MCF 10A (cell line): Measurements from ENCODE around the gene TEX2. TPM values are rescaled to one million over a fixed set of nuclear protein-coding genes. Genes with fewer than 3 reads are reported as not detected.

ENCODE experiments used
- BruUV-seq: library from RNA; stranded (reverse); fragments of 400-500 nt; replicated peaks from 2 replicates; lab custom pipeline; 2021; lab: Mats Ljungman, UMichigan
- CTCF ChIA-PET: fragments of 300-600 bp; sonication (Branson Sonifier 250); formaldehyde crosslinking; extraction: SDS; loops from one replicate; lab custom pipeline; 2021; ENCODE audit warnings: antibody characterized with exemption, inconsistent platforms; lab: Yijun Ruan, JAX
- POLR2A ChIA-PET: fragments of 300-600, 350-650 bp; sonication (Branson Sonifier 250); formaldehyde crosslinking; extraction: SDS; loops from one replicate; lab custom pipeline; 2020; ENCODE audit warnings: antibody characterized with exemption, inconsistent platforms; lab: Yijun Ruan, JAX
- DNase-seq: peaks from one replicate; pipeline ENCODE4 v3.0.0-alpha.2; 2018; ENCODE audit not compliant: unreplicated experiment
- H3K27ac Mint-ChIP-seq: one replicate; pipeline ENCODE4 v1.8.0; 2022; ENCODE audit warnings: mild to moderate bottlenecking, low read depth, mixed read lengths; ENCODE audit not compliant: unreplicated experiment
- H3K27me3 Mint-ChIP-seq: one replicate; pipeline ENCODE4 v1.8.0; 2022; ENCODE audit warnings: mixed read lengths; ENCODE audit not compliant: insufficient read depth, unreplicated experiment
- H3K36me3 Mint-ChIP-seq: one replicate; pipeline ENCODE4 v1.8.0; 2022; ENCODE audit warnings: mild to moderate bottlenecking, moderate library complexity, mixed read lengths; ENCODE audit not compliant: insufficient read depth, unreplicated experiment
- H3K4me1 Mint-ChIP-seq: one replicate; pipeline ENCODE4 v1.8.0; 2022; ENCODE audit warnings: mixed read lengths; ENCODE audit not compliant: insufficient read depth, unreplicated experiment
- H3K4me3 Mint-ChIP-seq: one replicate; pipeline ENCODE4 v1.8.0; 2022; ENCODE audit warnings: mild to moderate bottlenecking, moderate library complexity, mixed read lengths; ENCODE audit not compliant: unreplicated experiment
- H3K9me3 Mint-ChIP-seq: one replicate; pipeline ENCODE4 v1.8.0; 2022; ENCODE audit warnings: mixed read lengths; ENCODE audit not compliant: unreplicated experiment
- intact Hi-C: fragments of 100-400 bp; cut with micrococcal nuclease; formaldehyde crosslinking; loops from 2 replicates; pipeline ENCODE4 v1.14.1; 2022
- total RNA-seq: library from RNA; stranded (reverse); gene quantifications from 2 replicates; pipeline ENCODE4 v1.2.3, GENCODE V29; 2022
- TF ChIP-seq, protein P1 (sequence below): fragments of 200-600 bp; IDR thresholded peaks from one replicate; pipeline ENCODE4 v1.8.0; 2022; ENCODE audit warnings: antibody characterized with exemption, mild to moderate bottlenecking; ENCODE audit not compliant: unreplicated experiment

The TEX2 gene
- total RNA-seq, 1 experiment from 2014 or later, result 42.2 TPM

- TF ChIP-seq, protein P1, sequence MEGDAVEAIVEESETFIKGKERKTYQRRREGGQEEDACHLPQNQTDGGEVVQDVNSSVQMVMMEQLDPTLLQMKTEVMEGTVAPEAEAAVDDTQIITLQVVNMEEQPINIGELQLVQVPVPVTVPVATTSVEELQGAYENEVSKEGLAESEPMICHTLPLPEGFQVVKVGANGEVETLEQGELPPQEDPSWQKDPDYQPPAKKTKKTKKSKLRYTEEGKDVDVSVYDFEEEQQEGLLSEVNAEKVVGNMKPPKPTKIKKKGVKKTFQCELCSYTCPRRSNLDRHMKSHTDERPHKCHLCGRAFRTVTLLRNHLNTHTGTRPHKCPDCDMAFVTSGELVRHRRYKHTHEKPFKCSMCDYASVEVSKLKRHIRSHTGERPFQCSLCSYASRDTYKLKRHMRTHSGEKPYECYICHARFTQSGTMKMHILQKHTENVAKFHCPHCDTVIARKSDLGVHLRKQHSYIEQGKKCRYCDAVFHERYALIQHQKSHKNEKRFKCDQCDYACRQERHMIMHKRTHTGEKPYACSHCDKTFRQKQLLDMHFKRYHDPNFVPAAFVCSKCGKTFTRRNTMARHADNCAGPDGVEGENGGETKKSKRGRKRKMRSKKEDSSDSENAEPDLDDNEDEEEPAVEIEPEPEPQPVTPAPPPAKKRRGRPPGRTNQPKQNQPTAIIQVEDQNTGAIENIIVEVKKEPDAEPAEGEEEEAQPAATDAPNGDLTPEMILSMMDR, result no peak
- ChIA-PET CTCF (interaction anchor here (0.6 to 1.0 kb wide), 2 partner anchors 45 to 75 kb away, joined by 3 read pairs; no protein-coding TSS in a partner anchor), POLR2A (interaction anchor here (0.6 to 4.1 kb wide), 2 partner anchors 12 to 20 kb away, joined by 3 to 39 read pairs; no protein-coding TSS in a partner anchor)
- H3K36me3 Mint-ChIP-seq, result peaks cover 6% of the 10 kb centered on the region
- H3K27me3 Mint-ChIP-seq, result no peaks in the 10 kb centered on the region
- no TSS peak for BruUV-seq
- no peak overlapping the region for H3K4me3 Mint-ChIP-seq
- H3K9me3 Mint-ChIP-seq, result no peaks in the 10 kb centered on the region
- H3K4me1 Mint-ChIP-seq, result peaks cover 14% of the 10 kb centered on the region
- H3K27ac Mint-ChIP-seq, result no peak overlapping the region
- intact Hi-C loops, result no loop called here
- no peak for DNase-seq
These were observed 160.3 kb downstream of the TEX2 start for GRCh38 chr17:64102627-64103390.

DNA sequence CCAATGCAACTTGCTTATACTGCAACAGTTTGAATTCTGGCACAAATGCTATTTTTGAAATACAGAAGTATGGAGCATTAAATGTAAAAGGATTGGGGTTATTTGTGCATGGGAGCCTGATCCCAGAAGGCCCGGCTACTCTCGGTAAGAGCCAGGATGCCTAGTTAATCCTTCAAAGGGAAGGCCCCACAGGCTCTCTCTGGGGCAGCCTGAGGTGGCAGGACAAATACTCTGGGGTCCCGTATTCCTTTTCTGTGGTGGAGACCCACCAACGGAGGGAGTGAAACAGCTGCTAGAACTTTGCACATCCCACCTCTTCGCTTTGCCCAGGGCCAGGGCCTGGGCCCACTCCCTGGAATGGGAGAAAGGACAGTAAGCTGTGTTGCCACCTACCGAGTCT, 163.5 kb downstream of the TEX2 start:
- BruUV-seq, result no TSS peak
- CTCF ChIA-PET, result interaction anchor here (0.6 kb wide), 1 partner anchor 928 kb away, joined by 3 read pairs; no protein-coding TSS in a partner anchor
- intact Hi-C loops, result no loop called here
- H3K27me3 Mint-ChIP-seq, result no peaks in the 10 kb centered on the region
- no peaks in the 10 kb centered on the region for H3K9me3 Mint-ChIP-seq
- TF ChIP-seq, protein P1, result no peak
- H3K36me3 Mint-ChIP-seq, result peaks cover 21% of the 10 kb centered on the region
- no peak overlapping the region for H3K27ac Mint-ChIP-seq
- H3K4me3 Mint-ChIP-seq, result no peak overlapping the region
- POLR2A ChIA-PET, result interaction anchor here (3.1 to 9.3 kb wide), 3 partner anchors 13 to 46 kb away, joined by 20 to 111 read pairs (median 48); no protein-coding TSS in a partner anchor
- peaks cover 26% of the 10 kb centered on the region for H3K4me1 Mint-ChIP-seq
- DNase-seq, result no peak

Other genes starting within 250 kb of the TEX2 start
- gene ICAM2, start 242.6 kb downstream of the TEX2 start, total RNA-seq, result 0.34 TPM in 1 of 2 replicates, not detected in the other
- gene ERN1, start 133.1 kb downstream of the TEX2 start, total RNA-seq, result 79.5 and 87.0 TPM in 2 replicates
- 0.12 and 0.23 TPM in 2 replicates for gene PECAM1, start 127.6 kb upstream of the TEX2 start, total RNA-seq
- gene MILR1, start 185.9 kb upstream of the TEX2 start, total RNA-seq, result 9.8 and 15.8 TPM in 2 replicates
- gene POLG2, start 233.8 kb upstream of the TEX2 start, total RNA-seq, result 27.5 and 29.4 TPM in 2 replicates
- gene DDX5, start 243.0 kb upstream of the TEX2 start, total RNA-seq, result 832 and 905 TPM in 2 replicates
- 57.2 and 61.6 TPM in 2 replicates for gene CEP95, start 243.7 kb upstream of the TEX2 start, total RNA-seq